SK-N-SH treated with all-trans-retinoic acid at 6 μM for 48 hours (cell line): ENCODE measurements around the gene PKD1.
"Not testable (repeated sequence)": the region's sequence is repeated elsewhere in the genome, so short reads cannot be mapped to it uniquely, and the experiment has no call there.

Experiments used
- ARNTL ChIP-seq: fragments of 450-650 bp; formaldehyde crosslinking; IDR thresholded peaks from 2 replicates; pipeline ENCODE4 v1.5.0; 2020; ENCODE audit warnings: low read depth, mild to moderate bottlenecking, moderate library complexity, borderline replicate concordance
- BACH2 ChIP-seq: fragments of 250-450 bp; sonication (Bioruptor Pico); IDR thresholded peaks from 2 replicates; pipeline ENCODE4 v1.9.0; 2021; ENCODE audit warnings: mild to moderate bottlenecking, borderline replicate concordance
- CREB5 ChIP-seq: fragments of 250-450 bp; sonication (Bioruptor Pico); IDR thresholded peaks from 2 replicates; pipeline ENCODE4 v1.5.1; 2020; ENCODE audit warnings: low read depth, mild to moderate bottlenecking, moderate library complexity
- CSDC2 ChIP-seq: fragments of 250-450 bp; sonication (Bioruptor Pico); IDR thresholded peaks from 2 replicates; pipeline ENCODE4 v1.5.0; 2020; ENCODE audit warnings: mild to moderate bottlenecking, moderate library complexity
- CSRNP3 ChIP-seq: fragments of 250-450 bp; sonication (Bioruptor Pico); IDR thresholded peaks from 2 replicates; pipeline ENCODE4 v1.5.1; 2021; ENCODE audit warnings: mild to moderate bottlenecking, moderate library complexity
- ISL1 ChIP-seq: fragments of 250-450 bp; sonication (Bioruptor Pico); IDR thresholded peaks from 2 replicates; pipeline ENCODE4 v2.1.2; 2022; ENCODE audit warnings: mild to moderate bottlenecking, moderate library complexity
- OSR1 ChIP-seq: fragments of 250-450 bp; sonication (Bioruptor Pico); IDR thresholded peaks from 2 replicates; pipeline ENCODE4 v1.8.0; 2022; ENCODE audit warnings: moderate library complexity, mild to moderate bottlenecking, inconsistent platforms
- PATZ1 ChIP-seq: fragments of 250-450 bp; sonication (Bioruptor Pico); IDR thresholded peaks from 2 replicates; pipeline ENCODE4 v1.8.0; 2020; ENCODE audit warnings: mild to moderate bottlenecking, moderate library complexity, borderline replicate concordance
- POU6F1 ChIP-seq: fragments of 250-450 bp; sonication (Bioruptor Pico); IDR thresholded peaks from 2 replicates; pipeline ENCODE4 v1.8.0; 2021; ENCODE audit warnings: low read depth, mild to moderate bottlenecking, moderate library complexity, borderline replicate concordance
- RARB ChIP-seq: fragments of 250-450 bp; sonication (Bioruptor Pico); IDR thresholded peaks from 2 replicates; pipeline ENCODE4 v1.8.0; 2021; ENCODE audit warnings: mild to moderate bottlenecking, moderate library complexity
- SNAI2 ChIP-seq: fragments of 250-450 bp; sonication (Bioruptor Pico); IDR thresholded peaks from 2 replicates; pipeline ENCODE4 v1.5.0; 2020; ENCODE audit warnings: mild to moderate bottlenecking, moderate library complexity
- ZC3H10 ChIP-seq: fragments of 250-450 bp; sonication (Bioruptor Pico); IDR thresholded peaks from 2 replicates; pipeline ENCODE4 v1.5.1; 2021; ENCODE audit warnings: mild to moderate bottlenecking, moderate library complexity
- ZFP3 ChIP-seq: fragments of 250-450 bp; sonication (Bioruptor Pico); IDR thresholded peaks from 2 replicates; pipeline ENCODE4 v1.5.0; 2020; ENCODE audit warnings: mild to moderate bottlenecking, moderate library complexity
- ZNF70 ChIP-seq: fragments of 450-650 bp; formaldehyde crosslinking; IDR thresholded peaks from 2 replicates; pipeline ENCODE4 v1.5.0; 2020; ENCODE audit warnings: mild to moderate bottlenecking, moderate library complexity

DNA sequence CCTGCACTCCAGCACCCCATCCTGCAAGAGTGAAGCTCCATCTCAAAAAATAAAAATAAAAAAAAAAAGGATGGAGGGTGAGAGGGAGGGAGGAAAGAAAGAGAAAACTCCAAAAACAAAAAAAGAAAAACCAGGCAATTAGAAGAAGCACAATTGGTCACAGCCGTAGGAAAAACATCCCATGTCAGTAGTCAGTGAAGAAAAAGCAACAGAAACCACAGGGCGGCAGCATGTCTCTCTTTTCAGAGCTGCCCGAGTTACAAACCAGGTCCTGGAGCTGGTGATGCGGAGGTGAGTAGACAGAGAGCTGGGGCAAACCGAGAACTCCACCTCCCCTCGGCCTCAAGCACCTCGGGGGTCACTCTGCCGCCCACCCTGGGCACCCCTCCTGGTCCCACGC is 14.4 kb downstream of the PKD1 start:
- not testable (repeated sequence) for TF ChIP-seq CREB5, ZNF70, OSR1, CSDC2, ZC3H10, ZFP3, ARNTL, PATZ1, POU6F1, CSRNP3, BACH2, SNAI2, ISL1, RARB (CRISPR knock-in tag)
